Activated naive CD4-positive, alpha-beta T cell treated with anti-CD3 and anti-CD28 coated beads, Interleukin-2, amount 10 ng/mL, durations not matched to agents 7 days and 5 days (primary cell): Measurements from ENCODE around the gene PDE1C.

Source experiments
- CTCF ChIA-PET: fragments of 350-600 bp; sonication (Branson Sonifier 250); formaldehyde crosslinking; loops from one replicate; lab custom pipeline; 2021; ENCODE audit warnings: antibody characterized with exemption; lab: Charles Lee
- DNase-seq: peaks from one replicate; pipeline ENCODE4 v3.0.0-alpha.2; 2020
- H3K27ac Mint-ChIP-seq: one replicate; pipeline ENCODE4 v1.8.0; 2021; ENCODE audit warnings: mild to moderate bottlenecking, moderate library complexity, mixed read lengths
- H3K27me3 Mint-ChIP-seq: one replicate; pipeline ENCODE4 v1.8.0; 2021; ENCODE audit warnings: mild to moderate bottlenecking, mixed read lengths
- H3K36me3 Mint-ChIP-seq: one replicate; pipeline ENCODE4 v1.8.0; 2021; ENCODE audit warnings: mixed read lengths
- H3K4me1 Mint-ChIP-seq: one replicate; pipeline ENCODE4 v1.8.0; 2021; ENCODE audit warnings: mixed read lengths
- H3K4me3 Mint-ChIP-seq: one replicate; pipeline ENCODE4 v1.8.0; 2021; ENCODE audit warnings: mild to moderate bottlenecking, moderate library complexity, mixed read lengths
- H3K9me3 Mint-ChIP-seq: one replicate; pipeline ENCODE4 v1.8.0; 2021; ENCODE audit warnings: mixed read lengths

Gene PDE1C

DNA sequence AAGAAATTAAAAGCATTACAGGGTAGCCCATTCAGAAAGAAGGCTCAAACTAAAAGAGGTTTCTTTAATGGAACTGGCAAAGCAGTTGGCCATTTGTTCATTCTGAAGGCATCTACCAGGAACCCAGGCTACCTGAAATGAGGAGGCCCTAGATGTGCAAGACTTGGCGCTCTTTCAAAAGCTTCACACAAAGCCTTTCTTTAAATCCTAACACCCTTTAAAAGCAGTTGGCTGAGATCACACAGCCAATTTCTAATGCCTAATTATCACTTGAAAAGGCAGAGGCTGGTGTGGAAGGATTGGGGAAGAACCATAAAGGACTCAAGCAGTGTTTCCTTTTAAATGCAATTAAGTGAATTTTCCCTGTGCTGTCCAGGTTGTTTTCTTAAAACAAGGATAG lies 360.0 kb downstream of the PDE1C start:
- H3K27me3 Mint-ChIP-seq = no peaks in the 10 kb centered on the region
- DNase-seq = no peak
- H3K27ac Mint-ChIP-seq = no peak overlapping the region
- no peak overlapping the region for H3K4me3 Mint-ChIP-seq
- H3K9me3 Mint-ChIP-seq = peaks cover 3% of the 10 kb centered on the region
- no peaks in the 10 kb centered on the region for H3K36me3 Mint-ChIP-seq
- CTCF ChIA-PET = no interaction called here
- no peaks in the 10 kb centered on the region for H3K4me1 Mint-ChIP-seq

DNA sequence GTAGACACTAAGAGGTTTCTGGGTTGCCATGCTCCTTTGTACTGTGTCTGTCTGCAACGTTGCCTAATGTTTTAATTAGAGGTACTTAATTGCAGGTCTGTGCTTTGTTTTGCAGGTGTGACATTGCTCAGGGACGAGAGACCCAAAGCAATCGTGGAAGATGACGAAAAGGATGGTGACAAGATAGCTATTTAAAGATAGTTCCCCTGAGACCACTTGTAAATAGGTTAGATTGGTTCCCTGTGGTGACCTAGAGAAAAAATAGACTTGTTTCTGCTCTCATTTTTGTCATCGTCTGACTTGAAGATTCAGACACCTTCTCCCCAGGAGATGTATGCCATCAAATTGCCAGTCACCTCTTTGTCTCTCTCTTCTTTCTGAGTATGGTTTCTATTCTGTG lies 363.1 kb downstream of the PDE1C start:
- H3K36me3 Mint-ChIP-seq = no peaks in the 10 kb centered on the region
- DNase-seq = no peak
- H3K9me3 Mint-ChIP-seq = peaks cover 3% of the 10 kb centered on the region
- no peaks in the 10 kb centered on the region for H3K27me3 Mint-ChIP-seq
- no peak overlapping the region for H3K27ac Mint-ChIP-seq
- CTCF ChIA-PET = no interaction called here
- no peak overlapping the region for H3K4me3 Mint-ChIP-seq
- H3K4me1 Mint-ChIP-seq = no peaks in the 10 kb centered on the region

DNA sequence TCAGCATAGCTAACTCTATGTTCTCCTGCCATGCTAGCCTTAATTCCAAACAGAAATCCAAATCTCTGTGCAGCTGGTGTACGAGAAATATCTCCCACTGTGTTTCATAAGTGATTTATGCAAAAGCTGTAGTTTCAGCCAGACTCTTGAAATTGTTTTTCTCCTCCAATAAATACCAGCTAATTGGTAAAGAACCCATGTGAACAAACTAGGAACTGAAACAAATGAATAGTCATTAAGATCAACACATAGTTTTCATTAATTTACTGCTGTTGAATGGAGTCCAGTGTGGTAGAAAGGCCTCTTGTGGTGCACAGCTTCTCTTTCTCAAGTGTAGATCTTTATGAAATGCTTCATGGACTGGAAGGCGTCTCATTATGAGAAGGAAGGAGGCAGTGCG lies 364.8 kb downstream of the PDE1C start:
- peaks cover 3% of the 10 kb centered on the region for H3K9me3 Mint-ChIP-seq
- no peak overlapping the region for H3K4me3 Mint-ChIP-seq
- CTCF ChIA-PET = no interaction called here
- no peak overlapping the region for H3K27ac Mint-ChIP-seq
- no peak for DNase-seq
- no peaks in the 10 kb centered on the region for H3K4me1 Mint-ChIP-seq
- H3K36me3 Mint-ChIP-seq = no peaks in the 10 kb centered on the region
- no peaks in the 10 kb centered on the region for H3K27me3 Mint-ChIP-seq

DNA sequence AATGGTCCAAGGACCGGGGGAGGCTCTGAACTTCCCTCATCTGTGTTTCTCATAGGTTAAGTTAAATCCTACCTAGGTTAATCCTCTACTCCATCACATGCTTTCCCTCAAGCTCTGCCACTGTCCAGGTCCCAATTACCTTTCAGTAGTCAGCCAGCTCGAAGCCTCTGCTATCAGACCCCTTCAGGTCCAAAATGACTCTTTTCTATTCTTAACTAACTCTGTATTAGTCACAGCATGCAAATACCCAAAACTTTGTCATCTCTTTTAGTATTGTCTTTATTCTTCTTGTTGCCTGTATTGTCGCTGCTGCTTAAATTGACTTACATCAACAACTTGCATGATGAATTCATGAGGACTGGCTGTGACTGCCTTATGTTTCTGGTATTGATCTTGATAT lies 367.9 kb downstream of the PDE1C start:
- no peaks in the 10 kb centered on the region for H3K27me3 Mint-ChIP-seq
- peaks cover 3% of the 10 kb centered on the region for H3K9me3 Mint-ChIP-seq
- no peaks in the 10 kb centered on the region for H3K36me3 Mint-ChIP-seq
- H3K27ac Mint-ChIP-seq = no peak overlapping the region
- H3K4me3 Mint-ChIP-seq = no peak overlapping the region
- H3K4me1 Mint-ChIP-seq = no peaks in the 10 kb centered on the region
- CTCF ChIA-PET = no interaction called here
- DNase-seq = no peak
